ENCODE measurements around the gene CARD11.
A peak's percentile ranks its signal among the peaks of the same experiment; 100 is the strongest.

The CARD11 gene

DNA sequence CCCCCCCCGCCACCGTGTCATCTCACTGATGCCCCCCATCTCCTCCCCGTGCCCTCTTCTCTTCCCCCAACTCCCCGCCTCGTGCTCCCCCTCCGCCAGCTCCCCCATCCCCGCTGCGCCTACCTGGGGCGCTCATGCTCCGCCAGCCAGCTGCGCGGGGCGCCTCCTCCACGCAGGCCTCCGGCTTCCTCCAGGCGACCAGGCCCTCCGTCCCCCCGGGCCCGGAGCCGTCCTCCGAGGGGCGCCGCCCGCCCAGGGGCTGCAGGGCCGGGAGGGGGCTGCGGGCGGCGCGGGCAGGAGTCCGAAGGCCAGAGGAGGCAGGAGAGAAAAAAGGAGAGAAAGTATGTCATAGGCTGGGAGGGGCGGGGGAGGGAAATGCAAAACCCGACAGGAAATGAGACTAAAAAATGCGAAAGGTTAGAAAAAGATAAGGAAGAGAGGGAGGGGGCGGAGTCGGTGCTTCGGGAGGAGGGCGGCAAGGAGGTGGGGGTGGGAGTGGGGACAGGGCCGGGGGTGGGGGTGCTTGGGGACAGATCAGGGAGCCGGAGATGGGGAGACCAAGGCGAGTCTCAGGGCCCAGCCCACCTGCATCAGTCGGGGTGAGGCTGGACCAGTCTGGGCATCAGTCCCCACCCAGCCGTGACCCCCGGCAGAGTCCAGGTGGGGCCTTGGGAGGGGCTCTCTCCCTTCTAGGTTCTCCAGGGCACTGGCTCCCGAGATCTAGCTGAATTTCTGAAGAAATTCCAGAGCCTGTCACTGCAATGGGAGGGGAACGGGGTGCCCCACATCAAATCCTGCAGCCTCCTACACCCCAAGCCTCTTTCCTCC, at the start of gene CARD11:
Gene CARD11 (minus strand): TSS at position 324 of the 828 bp plus-strand sequence. CDS start 85,361 bp downstream, outside the sequence.
- DNase-seq = no peak

DNA sequence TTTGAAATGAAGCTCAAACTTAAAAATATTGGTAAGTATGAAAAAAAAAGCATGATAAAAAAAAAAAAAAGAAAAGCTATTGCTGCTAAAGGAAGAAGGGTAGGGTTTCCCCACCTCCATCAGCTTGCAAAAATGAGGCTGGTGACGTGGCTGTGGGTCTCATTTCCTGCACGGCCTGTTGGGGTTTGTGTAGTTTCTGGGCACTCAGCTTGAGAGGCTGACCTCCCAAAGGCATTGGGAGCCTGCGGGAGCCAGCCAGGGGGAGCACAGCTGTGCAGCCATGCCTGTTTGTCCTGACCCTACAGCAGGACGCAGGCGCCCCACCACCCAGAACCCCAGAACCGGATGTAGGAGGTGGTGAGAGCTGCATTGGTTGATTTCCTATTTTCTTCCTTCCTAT, 48.8 kb upstream of the CARD11 start:
- DNase-seq = peak; percentile 64

DNA sequence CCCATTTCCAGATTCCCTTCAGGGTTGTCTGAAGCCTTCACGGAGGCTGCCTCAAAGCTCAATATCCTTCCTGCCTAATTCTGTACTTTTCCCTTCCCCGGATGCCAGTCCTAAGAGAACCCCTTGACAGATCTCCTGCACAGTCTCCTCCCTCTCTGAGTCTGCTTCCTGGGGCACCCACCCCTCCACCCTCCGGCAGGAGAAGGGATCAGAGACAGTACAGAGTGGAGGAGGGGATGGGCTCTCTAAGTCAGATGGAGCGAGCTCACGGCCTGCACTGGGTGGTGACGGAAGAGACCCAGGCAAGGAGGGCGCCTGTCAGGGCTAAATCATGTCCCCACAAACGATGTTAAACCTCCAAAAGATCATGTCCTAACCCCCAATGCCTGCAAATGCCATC, 48.0 kb upstream of the CARD11 start:
- no peak for DNase-seq

DNA sequence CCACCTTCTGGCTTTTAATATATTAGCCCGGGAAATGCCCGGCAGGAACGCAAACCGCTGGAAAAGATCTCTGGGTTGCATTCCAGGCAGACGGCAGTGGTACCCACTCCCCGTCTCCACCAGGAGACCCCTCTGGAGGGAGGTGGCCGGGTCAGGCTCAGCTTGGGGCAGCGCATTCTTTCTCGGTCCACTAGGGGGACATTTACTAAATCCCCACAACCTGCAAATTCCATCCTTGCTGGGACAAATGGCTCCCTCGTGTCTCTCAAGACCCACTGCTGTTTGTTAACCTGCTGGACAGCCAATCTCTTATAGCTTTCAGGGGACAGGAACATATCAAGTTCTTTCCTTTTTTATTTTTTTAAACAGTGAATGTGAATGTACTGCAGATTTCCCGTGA, 45.8 kb upstream of the CARD11 start:
- peak; percentile 36 for DNase-seq

DNA sequence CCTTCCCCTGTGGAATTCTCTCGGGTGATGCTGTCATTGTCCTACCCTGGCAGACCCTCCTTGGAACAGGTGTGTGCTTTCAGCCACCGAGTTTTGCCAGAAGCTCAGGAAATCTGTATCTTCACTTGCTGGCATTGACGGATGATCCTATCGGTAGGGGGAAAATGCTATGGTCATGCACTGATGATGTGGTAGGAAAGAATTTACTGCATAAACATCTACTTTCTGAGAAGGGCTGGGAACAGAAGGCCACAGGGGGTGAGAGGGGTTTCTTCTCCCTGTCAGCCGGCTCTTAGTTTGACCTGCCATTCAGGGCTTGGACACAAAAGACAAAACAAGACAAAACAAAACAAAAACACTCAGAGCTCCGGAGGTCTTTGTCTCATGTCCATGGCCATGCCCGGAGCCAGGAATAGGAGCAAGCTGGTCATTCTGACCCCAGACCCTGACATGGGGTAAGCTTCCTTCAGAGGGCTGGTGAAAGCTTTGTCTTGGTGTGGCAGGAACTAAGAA, 43.6 kb upstream of the CARD11 start:
- DNase-seq = no peak

DNA sequence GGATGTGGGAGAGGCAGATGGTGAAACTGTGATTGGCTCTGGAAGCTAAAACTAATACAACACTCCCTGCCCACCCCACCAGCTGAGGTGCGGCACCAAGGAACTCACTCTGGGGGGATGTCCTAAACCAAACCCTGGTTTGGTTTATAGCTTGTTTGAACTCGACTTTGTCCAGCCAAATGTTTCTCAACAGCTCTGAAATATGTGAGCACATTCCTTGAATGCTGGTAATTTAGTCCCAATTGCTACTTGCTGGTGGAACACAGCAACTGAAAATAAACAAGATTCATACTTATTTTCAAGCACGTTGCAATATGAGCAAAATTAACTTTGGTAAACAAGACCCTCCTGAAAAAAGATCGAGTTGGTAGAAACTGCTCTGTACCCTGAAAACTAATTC, 39.7 kb upstream of the CARD11 start:
- no peak for DNase-seq

DNA sequence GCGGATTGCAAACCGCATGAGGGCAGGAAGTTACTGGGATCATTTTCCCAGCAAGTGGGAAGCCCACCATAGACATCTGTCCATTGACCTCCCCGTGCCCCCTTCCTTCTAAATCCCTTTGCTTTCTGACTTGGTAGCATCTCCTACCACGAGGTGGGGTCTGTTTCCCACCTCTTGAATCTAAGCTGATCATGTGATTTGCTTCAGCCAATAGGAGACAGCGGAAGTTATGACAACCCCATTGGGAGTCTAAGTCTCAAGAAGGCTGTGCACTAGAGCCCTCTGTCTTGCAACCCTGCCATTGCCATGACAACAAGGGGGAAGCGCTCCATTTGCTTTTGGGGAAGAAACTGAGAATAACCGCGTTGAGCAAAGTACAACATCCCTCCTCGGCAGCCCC, 39.2 kb upstream of the CARD11 start:
- DNase-seq = no peak

DNA sequence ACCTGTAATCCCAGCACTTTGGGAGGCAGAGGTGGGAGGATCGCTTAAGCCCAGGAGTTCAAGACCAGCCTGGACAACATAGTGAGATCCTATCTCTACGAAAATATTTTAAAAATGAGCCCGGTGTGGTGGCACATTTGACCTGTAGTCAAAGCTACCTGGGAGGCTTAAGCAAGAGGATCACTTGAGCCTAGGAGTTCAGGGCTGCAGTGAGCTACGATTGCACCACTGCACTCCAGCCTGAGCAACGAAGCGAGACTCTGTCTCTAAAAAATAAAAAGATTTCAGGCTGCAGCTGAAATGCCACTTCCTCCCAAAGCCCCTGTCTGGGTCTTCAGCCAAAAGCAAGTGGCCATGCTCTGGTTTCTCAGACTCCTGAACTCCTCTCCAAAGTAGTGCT, 38.7 kb upstream of the CARD11 start:
- no peak for DNase-seq

DNA sequence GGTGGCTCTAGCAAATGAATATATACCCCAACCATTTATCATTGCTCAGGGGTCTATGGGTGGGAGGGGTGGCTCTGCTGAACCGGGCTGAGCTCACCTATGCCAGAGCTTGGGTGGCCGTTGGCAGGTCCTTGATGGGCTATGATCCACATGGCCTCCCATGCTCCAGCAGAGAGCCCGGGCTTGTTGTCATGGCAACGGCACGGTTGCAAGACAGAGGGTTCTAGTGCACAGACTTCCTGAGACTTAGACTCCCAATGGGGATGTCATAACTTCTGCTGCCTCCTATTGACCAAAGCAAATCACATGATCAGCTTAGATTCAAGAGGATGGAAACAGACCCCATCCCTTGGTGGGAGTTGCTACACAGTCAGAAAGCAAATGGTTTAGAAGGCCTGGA, 36.4 kb upstream of the CARD11 start:
- DNase-seq = no peak

DNA sequence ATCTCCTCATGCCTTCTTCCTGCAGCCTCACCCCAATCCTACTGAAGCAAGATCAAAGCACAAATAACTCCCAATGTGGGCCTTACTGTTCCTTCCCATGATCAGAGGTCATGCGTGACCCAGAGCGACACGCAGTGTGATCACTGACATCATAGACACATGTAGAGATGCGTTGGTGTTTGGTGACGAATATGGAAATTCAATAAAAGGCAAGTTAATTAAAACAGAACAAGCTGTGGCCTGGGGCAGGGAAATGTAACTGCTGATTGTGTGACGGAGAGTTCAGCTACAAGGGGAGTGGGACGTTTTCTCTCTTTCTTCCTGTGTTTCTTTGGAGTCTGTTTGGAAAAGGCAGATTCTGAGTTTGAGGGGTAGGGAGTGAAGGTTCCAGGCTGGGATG, 34.8 kb upstream of the CARD11 start:
- no peak for DNase-seq

DNA sequence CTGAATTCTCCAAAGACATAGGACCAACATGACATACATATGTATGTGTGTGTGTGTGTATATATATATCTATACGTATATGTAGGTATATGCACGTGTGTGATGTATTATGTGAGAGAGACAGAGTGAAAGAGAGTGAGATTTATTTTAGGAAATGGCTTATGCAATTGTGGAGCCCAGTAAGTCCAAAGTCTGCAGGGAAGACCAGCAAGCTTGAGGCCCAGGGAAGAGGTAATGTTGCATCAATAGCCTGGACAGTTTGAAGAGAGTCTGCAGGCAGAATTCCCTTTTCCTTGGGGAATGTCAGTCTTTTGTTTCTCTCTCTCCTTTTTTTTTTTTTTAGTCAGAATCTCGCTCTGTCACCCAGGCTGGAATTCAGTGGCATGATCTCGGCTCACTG, 33.0 kb upstream of the CARD11 start:
- no peak for DNase-seq

DNA sequence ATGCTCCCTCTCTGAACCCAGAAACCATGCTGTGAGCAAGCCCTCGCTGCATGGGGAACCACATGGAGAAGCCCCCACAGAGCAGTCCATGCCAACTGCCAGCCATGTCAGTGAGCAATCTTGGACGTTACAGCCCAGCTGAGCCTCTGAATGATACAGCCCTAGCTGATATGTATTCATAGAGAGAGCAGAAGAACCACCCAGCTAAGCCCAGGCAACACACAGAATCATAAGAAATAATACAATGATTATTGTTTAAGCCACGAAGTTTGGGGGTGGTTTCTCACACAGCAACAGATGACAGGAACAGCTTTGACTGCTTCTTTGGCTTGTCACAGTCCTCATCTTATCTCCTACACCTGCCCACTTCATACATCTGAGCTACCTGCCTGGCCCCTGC, 32.5 kb upstream of the CARD11 start:
- no peak for DNase-seq

DNA sequence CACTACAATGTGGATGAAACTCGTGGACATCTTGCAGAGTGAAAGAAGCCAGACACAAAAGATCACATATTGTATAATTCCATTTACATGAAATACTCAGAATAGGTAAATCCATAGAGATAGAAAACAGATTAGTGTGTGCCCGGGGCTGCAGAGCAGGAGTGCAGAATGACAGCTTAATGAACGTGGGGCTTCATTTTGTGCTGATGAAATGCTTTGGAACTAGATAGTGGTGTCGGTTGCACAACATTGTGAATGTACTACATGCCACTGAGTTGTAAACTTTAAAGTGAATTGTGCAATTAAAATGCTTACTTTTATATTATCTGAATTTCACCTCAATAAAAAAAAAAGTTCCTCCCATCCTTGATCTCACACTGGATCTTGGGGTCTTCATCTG, 31.8 kb upstream of the CARD11 start:
- DNase-seq = no peak

DNA sequence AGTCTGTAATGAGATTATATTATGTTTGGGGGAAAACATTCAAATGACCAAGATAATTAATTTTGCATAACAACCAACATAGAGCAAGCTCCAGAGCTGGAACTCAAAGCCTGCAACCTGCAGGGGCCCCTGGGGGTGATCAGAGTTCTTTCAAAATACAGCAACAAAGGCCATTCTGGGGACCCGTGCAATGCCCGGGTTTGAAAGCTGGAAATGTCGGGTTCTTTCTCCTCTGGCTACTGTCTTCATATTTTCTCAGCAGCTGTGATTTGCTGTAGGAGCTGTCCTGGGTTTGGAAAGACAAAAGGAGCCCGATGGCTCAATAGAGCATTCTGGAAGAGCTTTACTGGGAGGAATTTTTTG, 30.8 kb upstream of the CARD11 start:
- DNase-seq = no peak

DNA sequence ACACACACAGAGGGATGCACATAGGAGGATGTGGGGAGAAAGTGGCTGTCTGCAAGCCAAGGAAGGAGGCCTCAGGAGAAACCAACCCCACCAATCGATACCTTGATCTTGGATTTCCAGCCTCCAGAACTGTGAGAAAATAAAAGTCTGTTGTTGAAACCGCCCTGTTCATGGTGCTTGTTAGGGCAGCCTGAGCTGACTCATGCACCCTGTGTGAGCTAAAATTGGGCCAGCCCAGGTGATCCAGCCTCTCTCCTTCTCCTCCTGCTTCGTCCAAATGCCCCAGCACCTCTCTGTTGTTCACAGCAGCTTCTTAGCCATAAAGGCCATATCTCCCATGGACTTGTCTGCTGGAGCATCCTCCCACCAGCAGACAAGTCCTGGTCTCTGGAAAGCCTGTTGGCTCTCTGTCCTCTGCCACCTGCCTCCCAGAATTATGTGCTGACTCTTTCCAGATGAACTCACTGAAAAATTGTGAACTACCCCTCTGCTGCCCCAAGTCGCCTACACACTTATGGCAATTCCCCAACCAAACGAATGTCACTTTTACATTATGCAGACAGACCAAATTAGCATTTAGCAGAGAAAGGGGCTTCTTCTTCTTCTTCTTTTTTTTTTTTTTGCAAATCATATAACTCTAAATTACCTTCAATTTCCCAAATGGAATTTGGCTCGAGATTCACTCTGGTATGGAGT, 30.2 kb upstream of the CARD11 start:
- no peak for DNase-seq

DNA sequence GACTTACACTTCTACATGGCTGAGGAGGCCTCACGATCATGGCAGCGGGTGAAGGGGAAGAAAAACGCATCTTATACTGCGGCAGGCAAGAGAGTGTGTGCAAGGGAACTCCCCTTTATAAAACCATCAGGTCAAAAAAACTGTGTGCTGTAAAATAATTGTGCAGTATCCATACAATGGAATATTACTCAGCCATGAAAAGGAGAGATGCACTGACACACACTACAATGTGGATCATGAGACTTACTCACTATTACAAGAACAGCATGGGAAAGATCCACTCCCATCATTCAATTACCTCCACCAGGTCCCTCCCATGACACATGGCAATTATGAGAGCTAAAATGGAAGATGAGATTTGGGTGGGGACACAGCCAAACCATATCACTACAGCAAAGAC, 27.2 kb upstream of the CARD11 start:
- DNase-seq = no peak

DNA sequence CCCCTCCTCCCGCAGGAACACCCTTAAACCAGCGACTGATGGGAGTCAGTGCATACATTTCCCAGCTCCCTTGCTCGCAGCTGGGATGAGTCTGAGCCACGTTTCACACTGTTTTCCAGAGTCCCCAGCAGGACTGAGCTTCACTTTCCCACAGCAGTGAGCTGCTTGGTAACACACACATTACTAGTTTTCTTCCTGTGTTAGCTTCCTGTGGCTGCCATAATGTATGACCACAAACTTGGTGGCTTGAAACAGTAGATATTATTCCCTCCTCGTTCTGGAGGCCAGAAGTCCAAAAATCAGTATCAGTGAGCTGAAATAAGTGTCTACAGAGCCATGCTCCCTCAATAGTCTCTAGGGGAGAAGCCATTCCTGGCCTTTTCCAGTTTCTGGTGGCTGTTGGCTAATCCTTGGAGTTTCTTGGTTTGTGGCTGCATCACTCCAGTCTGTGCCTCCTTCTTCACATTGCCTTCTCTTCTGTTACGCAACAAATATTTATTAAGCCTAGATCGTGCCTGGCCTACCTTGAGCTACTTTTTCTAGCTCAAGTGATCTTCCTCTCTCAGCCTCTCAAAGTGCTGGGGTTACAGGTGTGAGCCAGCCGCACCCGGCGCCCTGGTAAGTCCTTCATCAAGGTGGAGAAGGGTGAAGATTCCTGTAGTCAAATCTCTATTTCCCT, 26.2 kb upstream of the CARD11 start:
- no peak for DNase-seq

DNA sequence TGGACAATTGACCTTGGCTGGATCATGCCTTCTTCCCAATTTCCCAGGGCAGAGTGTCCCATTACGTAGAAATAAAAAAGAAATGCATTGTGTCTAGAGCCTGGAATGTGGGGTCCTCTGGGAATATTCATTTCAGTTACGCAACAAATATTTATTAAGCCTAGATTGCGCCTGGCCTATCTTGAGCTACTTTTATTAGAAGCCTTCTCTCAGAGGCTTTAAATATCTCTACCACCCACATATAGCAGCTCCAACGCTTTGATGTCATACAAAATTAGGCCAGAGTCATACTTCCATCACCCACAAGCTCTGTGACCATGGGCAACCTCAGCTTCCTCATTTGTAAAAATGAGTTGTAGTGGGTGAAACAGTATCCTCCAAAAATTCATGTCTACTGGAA, 24.9 kb upstream of the CARD11 start:
- peak; percentile 80 for DNase-seq

DNA sequence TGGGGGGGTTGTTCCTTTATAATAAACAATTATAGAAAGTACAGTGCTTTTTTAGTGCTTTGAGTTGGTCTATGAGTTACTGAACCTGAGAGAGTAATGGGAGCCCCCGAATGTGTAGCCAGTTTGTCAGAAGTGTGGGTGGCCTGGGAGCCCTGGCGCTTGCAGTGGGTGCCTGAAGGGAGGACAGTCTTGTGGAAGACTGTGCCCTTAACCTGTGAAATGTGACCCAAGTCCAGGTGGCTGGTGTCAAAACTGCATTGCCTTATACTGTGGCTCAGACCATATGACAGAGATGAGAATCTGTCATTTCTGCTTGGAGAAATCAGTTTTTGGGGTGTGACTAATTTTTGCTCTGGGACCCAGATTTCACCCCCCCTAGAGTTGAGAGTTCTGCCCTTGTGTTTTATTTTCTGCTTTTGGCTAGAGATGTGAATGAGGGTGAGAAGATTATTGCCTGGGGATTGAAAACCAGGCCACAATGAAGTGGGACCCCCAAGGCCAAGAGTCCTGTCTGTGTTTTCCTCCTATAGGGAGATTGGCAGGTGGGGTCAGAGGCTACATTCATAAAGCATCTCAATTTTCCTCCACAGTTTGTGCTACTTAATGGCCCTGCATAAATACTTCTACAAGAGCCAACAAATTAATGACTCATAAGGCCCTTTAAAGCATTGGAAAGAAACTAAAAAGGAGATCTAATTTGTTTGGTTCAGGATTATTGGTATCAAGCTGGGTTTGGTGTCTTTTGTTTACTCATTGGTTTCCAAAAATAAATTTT, 24.1 kb upstream of the CARD11 start:
- DNase-seq = no peak

DNA sequence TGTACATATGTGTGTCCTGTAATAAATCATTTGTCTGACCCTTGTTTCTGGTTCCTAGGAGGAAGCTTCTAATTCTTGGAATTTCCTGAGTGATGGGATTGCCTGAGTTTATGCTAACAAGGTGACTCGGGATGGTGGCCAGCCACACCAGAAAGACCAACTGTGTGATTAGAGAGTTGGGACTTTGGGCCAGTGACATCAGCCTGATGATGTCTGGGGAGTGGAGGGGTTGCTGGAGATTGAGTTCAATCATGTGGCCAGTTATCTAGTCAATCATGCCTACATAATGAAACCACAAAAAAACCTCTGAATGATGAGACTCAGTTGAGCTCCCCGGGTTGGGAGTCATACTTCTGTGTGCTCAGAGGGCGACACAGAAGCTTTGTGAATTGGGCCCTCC, 23.5 kb upstream of the CARD11 start:
- peak; percentile 70 for DNase-seq

DNA sequence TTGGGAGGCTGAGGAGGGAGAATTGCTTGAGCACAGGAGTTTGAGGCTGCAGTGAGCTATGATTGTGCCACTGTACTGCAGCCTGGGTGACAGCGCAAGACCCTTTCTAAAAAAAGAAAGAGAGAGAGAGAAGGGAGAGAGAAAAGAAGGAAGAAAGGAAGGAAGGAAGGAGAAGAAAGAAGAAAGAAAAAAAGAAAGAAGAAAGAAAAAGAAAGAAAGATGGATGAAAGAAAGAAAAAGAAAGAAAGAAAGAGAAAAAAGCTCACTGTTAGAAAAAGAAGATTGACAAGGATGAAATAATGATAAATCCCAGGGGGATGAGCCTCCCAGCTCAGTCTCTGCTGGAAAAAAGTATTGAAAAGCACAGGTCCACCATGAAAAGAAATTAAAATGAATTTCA, 22.8 kb upstream of the CARD11 start:
- DNase-seq = no peak

DNA sequence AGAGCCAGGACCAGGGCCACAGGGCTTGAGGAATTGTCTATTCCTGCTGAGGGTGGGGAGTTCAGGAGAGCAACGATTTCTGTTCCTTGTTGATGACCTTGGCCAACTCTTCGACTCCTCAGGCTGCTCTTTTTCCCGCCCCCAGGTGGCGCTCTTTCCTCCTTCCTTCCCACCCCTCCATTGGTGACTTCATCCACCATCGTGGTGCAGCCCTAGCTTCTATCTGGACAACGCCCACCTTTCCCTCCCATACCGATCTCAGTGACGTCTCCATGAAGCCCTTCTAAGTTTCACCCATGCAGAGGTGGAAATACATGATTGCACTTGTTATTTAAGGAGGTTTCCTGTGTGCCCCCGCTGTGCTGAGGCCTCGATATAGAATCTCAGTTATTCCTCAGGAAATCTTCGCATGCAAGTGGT, 22.1 kb upstream of the CARD11 start:
- peak; percentile 44 for DNase-seq

DNA sequence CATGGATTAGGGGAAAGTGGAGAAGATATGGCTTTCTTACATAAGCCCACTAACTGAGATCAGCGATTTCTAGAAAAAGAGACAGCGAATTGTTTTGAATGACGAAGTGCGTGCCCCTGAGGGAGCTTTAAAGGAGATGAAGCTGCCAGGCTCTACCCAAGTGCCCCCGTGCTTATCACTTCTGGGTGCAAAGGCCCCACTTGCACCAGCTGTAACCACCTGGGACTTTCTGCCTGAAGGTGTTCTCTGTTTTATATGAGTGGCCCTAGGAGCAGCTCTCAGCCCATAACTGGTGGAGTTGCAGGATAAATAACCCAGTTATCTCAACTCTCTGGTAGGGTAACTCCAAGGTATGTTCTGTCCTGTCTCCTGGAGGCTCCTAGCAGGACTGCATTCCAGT, 20.4 kb upstream of the CARD11 start:
- DNase-seq = no peak
